ENCODE results near the gene NDOR1. TPM values are rescaled to one million over a fixed set of nuclear protein-coding genes. Genes with fewer than 3 reads are reported as not detected.

NDOR1 gene
- total and polyA plus RNA-seq, 8 donors, result 9.1 to 19.5 (median 11.1) TPM

DNA sequence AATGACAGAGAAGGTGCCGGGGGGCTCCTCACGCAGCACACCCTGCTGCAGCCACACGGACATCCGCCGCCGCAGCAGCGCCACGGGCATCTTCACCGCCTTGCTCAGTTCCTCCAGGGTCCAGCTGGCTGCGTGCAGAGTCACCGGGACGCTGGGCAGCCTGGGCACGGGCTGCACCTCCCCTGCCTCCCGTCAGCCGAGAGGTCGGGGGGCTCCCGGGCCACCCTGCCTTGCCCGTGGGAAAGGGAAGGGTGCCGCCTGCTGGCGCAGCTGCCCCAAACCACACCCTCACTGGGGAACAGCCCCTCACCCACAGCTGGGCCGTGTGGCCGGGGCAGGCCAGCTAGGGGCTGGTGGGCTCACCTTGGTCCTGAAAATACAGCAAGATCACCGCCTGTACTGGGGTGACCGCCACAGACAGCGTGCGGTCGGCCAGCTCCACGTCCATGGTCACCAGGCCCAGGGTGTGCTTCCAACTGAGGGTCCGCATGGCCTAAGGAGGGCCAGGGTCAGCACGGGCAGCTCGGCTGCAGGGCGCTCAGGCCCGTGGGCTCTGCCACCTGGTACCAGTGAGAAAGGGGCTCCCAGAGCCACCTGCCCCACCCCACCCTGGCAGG lies 30.0 kb upstream of the NDOR1 start:
- ATAC-seq (no peak), DNase-seq (no peak)
- Histone ChIP-seq H3K27ac (no peak overlapping the region), H3K27me3 (peaks cover 5 to 56% of the 10 kb centered on the region in 2 donors), H3K4me1 (peaks cover 0 to 6% of the 10 kb centered on the region in 2 donors), H3K9me3 (no peaks in the 10 kb centered on the region), H3K36me3 (peaks cover 0 to 38% of the 10 kb centered on the region in 2 donors), H3K4me3 (no peak overlapping the region)
- TF ChIP-seq, protein P1, sequence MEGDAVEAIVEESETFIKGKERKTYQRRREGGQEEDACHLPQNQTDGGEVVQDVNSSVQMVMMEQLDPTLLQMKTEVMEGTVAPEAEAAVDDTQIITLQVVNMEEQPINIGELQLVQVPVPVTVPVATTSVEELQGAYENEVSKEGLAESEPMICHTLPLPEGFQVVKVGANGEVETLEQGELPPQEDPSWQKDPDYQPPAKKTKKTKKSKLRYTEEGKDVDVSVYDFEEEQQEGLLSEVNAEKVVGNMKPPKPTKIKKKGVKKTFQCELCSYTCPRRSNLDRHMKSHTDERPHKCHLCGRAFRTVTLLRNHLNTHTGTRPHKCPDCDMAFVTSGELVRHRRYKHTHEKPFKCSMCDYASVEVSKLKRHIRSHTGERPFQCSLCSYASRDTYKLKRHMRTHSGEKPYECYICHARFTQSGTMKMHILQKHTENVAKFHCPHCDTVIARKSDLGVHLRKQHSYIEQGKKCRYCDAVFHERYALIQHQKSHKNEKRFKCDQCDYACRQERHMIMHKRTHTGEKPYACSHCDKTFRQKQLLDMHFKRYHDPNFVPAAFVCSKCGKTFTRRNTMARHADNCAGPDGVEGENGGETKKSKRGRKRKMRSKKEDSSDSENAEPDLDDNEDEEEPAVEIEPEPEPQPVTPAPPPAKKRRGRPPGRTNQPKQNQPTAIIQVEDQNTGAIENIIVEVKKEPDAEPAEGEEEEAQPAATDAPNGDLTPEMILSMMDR (IDR thresholded peaks at IDR 0.05), result no peak
- intact Hi-C loops (cut with DNase I), result no loop called here

DNA sequence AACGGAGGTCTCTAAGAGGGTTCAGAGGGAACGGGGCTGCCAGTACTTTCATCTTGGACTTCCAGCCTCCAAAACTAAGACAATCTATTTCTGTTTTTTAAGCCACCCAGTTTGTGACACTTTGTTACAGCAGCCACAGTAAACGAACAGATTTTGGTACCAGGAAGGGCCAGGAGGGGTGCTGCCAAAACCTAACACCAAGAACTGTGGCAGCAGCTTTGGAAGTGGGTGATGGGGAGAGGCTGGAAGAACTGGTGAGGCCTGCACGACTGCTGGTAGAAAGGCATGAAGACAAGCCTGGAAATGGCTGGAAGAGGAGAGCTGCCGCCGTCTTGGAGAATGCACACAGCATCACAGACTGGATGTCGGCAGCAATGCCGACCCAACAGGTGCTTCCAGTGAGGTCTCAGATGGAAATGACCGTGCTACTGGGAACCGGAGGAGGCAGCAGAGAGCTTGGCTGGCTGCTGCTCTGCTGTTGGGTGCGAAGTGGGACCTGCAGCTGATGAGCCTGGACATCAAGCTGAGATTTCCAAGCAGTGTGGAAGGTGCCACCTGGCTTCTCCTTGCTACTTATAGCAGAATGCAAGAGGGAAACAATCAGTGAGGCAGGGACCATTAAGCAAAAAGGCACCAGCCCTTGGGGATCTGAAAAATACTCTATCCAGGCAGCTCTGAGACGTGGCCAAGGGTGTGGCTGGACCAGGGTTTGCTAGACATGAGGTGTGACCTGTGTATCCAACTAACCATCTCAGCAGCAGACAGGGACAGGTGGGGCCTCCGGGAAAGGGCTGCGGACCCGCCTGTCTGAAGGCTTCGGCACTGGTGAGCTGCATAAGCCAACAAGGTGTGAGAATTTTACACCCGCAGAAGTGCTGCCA lies 29.0 kb upstream of the NDOR1 start:
- intact Hi-C loops (cut with DNase I), result no loop called here
- Histone ChIP-seq H3K36me3 (peaks cover 0 to 49% of the 10 kb centered on the region in 2 donors), H3K4me3 (no peak overlapping the region), H3K27ac (no peak overlapping the region), H3K4me1 (peaks cover 0 to 6% of the 10 kb centered on the region in 2 donors), H3K9me3 (no peaks in the 10 kb centered on the region), H3K27me3 (peaks cover 0 to 45% of the 10 kb centered on the region in 2 donors)
- DNase-seq (no peak), ATAC-seq (peak; percentile 55)
- TF ChIP-seq, protein P1 (IDR thresholded peaks at IDR 0.05), result peak; percentile 19 to 27

DNA sequence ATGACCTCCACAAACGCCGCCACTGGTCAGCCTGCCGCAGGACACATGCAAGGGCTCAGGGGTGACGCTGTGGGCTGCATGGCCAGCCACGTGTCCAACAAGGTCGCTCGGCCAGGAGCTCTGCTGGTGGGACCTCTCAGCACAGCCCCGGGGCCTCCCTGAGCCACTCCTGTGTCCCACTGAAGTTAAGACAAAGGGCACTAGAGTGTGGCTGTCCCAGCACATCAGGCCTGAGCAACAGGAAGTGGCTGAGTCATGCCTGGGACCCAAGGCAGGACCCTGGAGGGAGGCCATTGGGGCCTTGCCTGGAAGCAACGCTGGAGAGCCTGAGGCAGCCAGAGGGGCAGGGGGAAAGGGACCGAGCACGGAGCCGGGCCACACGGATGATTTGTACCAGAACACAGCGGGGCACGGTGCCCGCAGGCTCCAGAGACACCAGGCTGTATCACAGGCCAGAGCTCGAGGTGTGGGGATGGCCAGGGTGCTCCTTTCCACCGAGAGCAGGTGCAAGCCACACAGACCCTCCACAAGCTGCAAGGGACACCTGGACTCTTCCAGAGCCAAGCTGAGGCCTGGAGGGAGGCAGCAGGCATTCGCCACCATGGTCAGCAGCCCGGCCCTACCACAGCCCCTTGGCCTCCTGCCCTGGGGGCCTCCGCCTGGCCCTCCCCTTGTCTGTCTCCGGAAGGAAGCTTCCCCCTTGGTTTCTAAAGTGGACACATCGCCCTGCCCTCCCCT lies 27.1 kb upstream of the NDOR1 start:
- Histone ChIP-seq H3K4me1 (peaks cover 0 to 6% of the 10 kb centered on the region in 2 donors), H3K36me3 (peaks cover 0 to 67% of the 10 kb centered on the region in 2 donors), H3K9me3 (no peaks in the 10 kb centered on the region), H3K27ac (no peak overlapping the region), H3K27me3 (peaks cover 0 to 27% of the 10 kb centered on the region in 2 donors), H3K4me3 (no peak overlapping the region)
- ATAC-seq, result no peak
- no peak for DNase-seq
- TF ChIP-seq, protein P1 (IDR thresholded peaks at IDR 0.05), result no peak
- intact Hi-C loops (cut with DNase I), result no loop called here

DNA sequence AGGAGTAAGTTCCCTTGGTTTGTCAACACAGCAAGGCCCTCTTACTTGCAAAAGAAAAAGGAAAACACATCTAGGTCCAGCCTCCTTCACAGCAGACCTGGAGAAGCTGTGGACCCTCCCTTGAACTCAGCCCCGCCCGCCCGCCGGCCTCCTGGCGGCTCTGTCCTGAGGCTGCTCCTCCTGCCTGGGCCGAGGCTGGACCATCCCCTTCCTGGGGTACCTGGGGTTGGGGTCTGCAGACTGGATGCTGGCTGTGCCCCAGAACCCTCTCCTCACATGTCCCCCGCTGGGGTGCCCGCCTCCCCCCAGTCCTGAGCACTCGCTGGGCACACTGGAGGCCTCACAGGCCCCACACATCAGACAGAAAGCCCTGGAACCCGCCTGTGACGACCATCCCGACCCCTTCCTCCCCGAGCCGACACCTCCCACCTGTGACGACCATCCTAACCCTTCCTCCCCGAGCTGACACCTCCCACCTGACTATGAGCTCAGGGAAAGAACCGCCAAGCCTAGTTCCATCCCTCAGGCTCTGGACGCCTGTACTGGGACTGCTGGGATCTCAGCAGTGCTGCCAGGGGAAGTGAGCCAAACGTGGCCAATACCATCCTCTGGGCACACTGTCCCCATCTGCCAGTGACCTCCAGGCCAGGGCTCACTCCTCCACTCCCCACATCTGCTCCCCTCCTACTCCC lies 26.4 kb upstream of the NDOR1 start:
- Histone ChIP-seq H3K27ac (no peak overlapping the region), H3K4me3 (no peak overlapping the region), H3K9me3 (no peaks in the 10 kb centered on the region), H3K4me1 (peaks cover 0 to 6% of the 10 kb centered on the region in 2 donors), H3K27me3 (peaks cover 0 to 20% of the 10 kb centered on the region in 2 donors), H3K36me3 (peaks cover 0 to 74% of the 10 kb centered on the region in 2 donors)
- TF ChIP-seq, protein P1 (IDR thresholded peaks at IDR 0.05), result no peak
- DNase-seq (no peak), ATAC-seq (no peak)
- intact Hi-C loops (cut with DNase I), result no loop called here
